ENCODE results near the gene HMGCR.

HMGCR gene

GRCh38 chr5:75389430-75389829 lies 52.4 kb downstream of the HMGCR start:
- TF ChIP-seq GLI2 (tag by site-specific recombination; IDR thresholded peaks at IDR 0.05; ENCODE audit: borderline replicate concordance, low read depth) (no peak), ZNF354C (tag by site-specific recombination; IDR thresholded peaks at IDR 0.05; ENCODE audit: borderline replicate concordance, low read depth) (no peak), SP7 (tag by site-specific recombination; IDR thresholded peaks at IDR 0.05) (no peak), ZBTB6 (tag by site-specific recombination; IDR thresholded peaks at IDR 0.05) (no peak), ZNF692 (tag by site-specific recombination; IDR thresholded peaks at IDR 0.05) (no peak), OSR2 (tag by site-specific recombination; IDR thresholded peaks at IDR 0.05) (no peak), ZIC2 (tag by site-specific recombination; IDR thresholded peaks at IDR 0.05) (no peak), ZNF174 (tag by site-specific recombination; IDR thresholded peaks at IDR 0.05) (no peak), ZNF112 (tag by site-specific recombination; IDR thresholded peaks at IDR 0.05) (no peak), EGR2 (tag by site-specific recombination; IDR thresholded peaks at IDR 0.05; ENCODE audit: low read depth) (no peak), ZNF670 (tag by site-specific recombination; IDR thresholded peaks at IDR 0.05; ENCODE audit: low read depth) (no peak)
- CTCF ChIA-PET, result interaction anchor here (0.7 kb wide), 1 partner anchor 92 kb away, joined by 3 read pairs; no protein-coding TSS in a partner anchor
- POLR2A ChIA-PET, result no interaction called here

GRCh38 chr5:75395277-75395676 lies 58.3 kb downstream of the HMGCR start:
- POLR2A ChIA-PET, result no interaction called here
- Histone ChIP-seq H3K27ac (ENCODE audit: extremely low read depth, low read depth, low read length) (no peak overlapping the region), H3K36me3 (ENCODE audit: control insufficient read depth in 2 of 2, insufficient read depth in 1 of 2, low read length in 2 of 2) (peaks cover 4 to 5% of the 10 kb centered on the region in 2 experiments; a peak in 2 of 3 replicates), H3K4me1 (ENCODE audit: control insufficient read depth, insufficient read depth, low read length) (no peaks in the 10 kb centered on the region), H3K4me3 (ENCODE audit: low read depth, low read length) (no peak overlapping the region), H3K9me3 (ENCODE audit: control insufficient read depth, insufficient read depth, low read depth, low read length) (no peaks in the 10 kb centered on the region)
- no peak for TF ChIP-seq ZNF114 (tag by site-specific recombination; IDR thresholded peaks at IDR 0.05)
- TF ChIP-seq YY1 (tag by site-specific recombination; IDR thresholded peaks at IDR 0.05), result no peak
- TF ChIP-seq ZFP69B (tag by site-specific recombination; IDR thresholded peaks at IDR 0.05), result no peak
- no peak for TF ChIP-seq ZNF221 (tag by site-specific recombination; IDR thresholded peaks at IDR 0.05; ENCODE audit: borderline replicate concordance)
- TF ChIP-seq ATF2 (tag by site-specific recombination; IDR thresholded peaks at IDR 0.05; ENCODE audit: low read depth), result no peak
- TF ChIP-seq OSR2 (tag by site-specific recombination; IDR thresholded peaks at IDR 0.05), result no peak
- TF ChIP-seq ZNF560 (tag by site-specific recombination; IDR thresholded peaks at IDR 0.05; ENCODE audit: borderline replicate concordance), result no peak
- TF ChIP-seq ZNF354C (tag by site-specific recombination; IDR thresholded peaks at IDR 0.05; ENCODE audit: borderline replicate concordance, low read depth), result no peak
- no peak for TF ChIP-seq ZNF529 (tag by site-specific recombination; IDR thresholded peaks at IDR 0.05; ENCODE audit: insufficient replicate concordance)
- TF ChIP-seq ZNF544 (tag by site-specific recombination; IDR thresholded peaks at IDR 0.05), result no peak
- TF ChIP-seq ZNF777 (tag by site-specific recombination; IDR thresholded peaks at IDR 0.05; ENCODE audit: borderline replicate concordance), result no peak
- TF ChIP-seq FEZF1 (tag by site-specific recombination; IDR thresholded peaks at IDR 0.05), result no peak
- CTCF ChIA-PET, result no interaction called here

More at GRCh38 chr5:75389430-75389829, 52.4 kb downstream of the HMGCR start:
- Histone ChIP-seq H3K27ac (ENCODE audit: extremely low read depth, low read depth, low read length) (no peak overlapping the region), H3K4me1 (ENCODE audit: control insufficient read depth, insufficient read depth, low read length) (no peaks in the 10 kb centered on the region), H3K4me3 (ENCODE audit: low read depth, low read length) (no peak overlapping the region), H3K36me3 (ENCODE audit: control insufficient read depth in 2 of 2, insufficient read depth in 1 of 2, low read length in 2 of 2) (peaks cover 4 to 14% of the 10 kb centered on the region in 2 experiments; a peak in 2 of 3 replicates), H3K9me3 (ENCODE audit: control insufficient read depth, insufficient read depth, low read depth, low read length) (no peaks in the 10 kb centered on the region)

Data from HEK293 (cell line).